ENCODE measurements around the gene MPHOSPH6. TPM values are rescaled to one million over a fixed set of nuclear protein-coding genes. Genes with fewer than 3 reads are reported as not detected.

The MPHOSPH6 gene
- total RNA-seq, 1 donor from 2014 or later: 111 TPM

DNA sequence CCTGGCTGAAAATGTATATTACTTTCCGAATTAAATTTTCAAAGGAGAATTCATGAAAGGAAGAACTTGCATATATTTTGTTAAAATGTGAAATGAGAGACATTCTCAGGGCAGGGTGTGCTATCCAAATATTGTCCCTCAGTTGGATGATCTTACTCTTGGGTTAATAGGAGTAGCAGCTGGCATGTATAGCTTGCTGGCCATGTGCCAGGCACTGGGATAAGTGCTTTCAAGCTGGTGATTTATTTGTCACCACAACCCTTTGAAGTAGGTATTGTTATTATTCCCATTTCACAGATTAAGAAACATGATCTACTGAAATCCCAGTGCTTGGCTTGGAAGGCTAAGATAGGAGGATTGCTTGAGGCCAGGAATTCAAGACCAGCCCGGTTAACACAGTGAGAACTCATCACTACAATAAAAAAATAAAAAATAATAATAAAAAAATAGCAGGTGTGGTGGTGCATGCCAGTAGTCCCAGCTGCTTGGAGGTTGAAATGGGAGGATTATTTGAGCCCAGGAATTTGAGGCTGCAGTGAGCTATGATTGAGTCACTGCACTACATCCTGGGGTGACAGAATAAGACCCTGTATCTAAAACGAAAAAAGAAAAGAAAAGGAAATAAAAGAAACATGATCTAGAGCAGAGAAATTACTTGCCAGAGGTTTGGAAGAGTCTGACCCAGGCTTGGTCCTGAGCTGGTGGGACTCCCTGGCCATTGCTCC, 11.6 kb upstream of the MPHOSPH6 start:
- peaks cover 6% of the 10 kb centered on the region for H3K4me1 Mint-ChIP-seq

DNA sequence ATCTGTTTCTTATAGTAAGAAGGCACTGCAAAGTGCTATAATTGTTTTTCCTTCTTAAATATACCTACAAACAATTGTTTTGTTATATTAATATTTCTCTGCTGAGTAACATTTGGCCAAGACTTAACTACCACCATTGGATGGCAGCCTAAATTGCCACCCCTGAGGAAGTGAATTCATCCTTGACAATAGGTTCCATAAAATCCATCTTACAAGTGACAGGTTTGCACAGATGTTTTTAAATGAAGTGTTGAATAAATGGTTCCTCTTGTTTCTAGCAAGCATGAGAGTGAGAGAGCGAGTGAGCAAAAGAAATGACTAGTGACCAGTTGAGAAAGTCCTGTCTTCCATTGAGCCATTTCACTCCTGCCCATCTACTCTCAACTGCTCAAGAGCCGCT, 8.3 kb upstream of the MPHOSPH6 start:
- H3K4me2 ChIP-seq: no peak overlapping the region
- Mint-ChIP-seq H3K27me3 (ENCODE audit: insufficient read depth, low read depth) (no peaks in the 10 kb centered on the region), H3K27ac (no peak overlapping the region)

More for the DNA sequence above, 11.6 kb upstream of the MPHOSPH6 start:
- no peaks in the 10 kb centered on the region for H3K27me3 Mint-ChIP-seq (ENCODE audit: insufficient read depth, low read depth)
- Histone ChIP-seq H3K4me1 (peaks cover 6% of the 10 kb centered on the region), H3K27ac (no peak overlapping the region), H3K4me3 (no peak overlapping the region), H3K9me3 (ENCODE audit: low read depth) (no peaks in the 10 kb centered on the region), H4K20me1 (ENCODE audit: low read depth) (no peaks in the 10 kb centered on the region), H3K27me3 (peaks cover 17% of the 10 kb centered on the region), H3K4me2 (no peak overlapping the region), H3F3A (ENCODE audit: low read depth) (no peaks in the 10 kb centered on the region), H3K9ac (no peak overlapping the region), H2AFZ (replicated peaks) (peak overlapping the region; percentile 21), H3K79me2 (ENCODE audit: low read depth) (no peaks in the 10 kb centered on the region), H3K36me3 (no peaks in the 10 kb centered on the region)
- H3K9me3 Mint-ChIP-seq: no peaks in the 10 kb centered on the region
- TF ChIP-seq EZH2 (IDR thresholded peaks at IDR 0.05) (no peak), EZH2phosphoT487 (IDR thresholded peaks at IDR 0.05) (no peak)
- TF ChIP-seq, protein P1, sequence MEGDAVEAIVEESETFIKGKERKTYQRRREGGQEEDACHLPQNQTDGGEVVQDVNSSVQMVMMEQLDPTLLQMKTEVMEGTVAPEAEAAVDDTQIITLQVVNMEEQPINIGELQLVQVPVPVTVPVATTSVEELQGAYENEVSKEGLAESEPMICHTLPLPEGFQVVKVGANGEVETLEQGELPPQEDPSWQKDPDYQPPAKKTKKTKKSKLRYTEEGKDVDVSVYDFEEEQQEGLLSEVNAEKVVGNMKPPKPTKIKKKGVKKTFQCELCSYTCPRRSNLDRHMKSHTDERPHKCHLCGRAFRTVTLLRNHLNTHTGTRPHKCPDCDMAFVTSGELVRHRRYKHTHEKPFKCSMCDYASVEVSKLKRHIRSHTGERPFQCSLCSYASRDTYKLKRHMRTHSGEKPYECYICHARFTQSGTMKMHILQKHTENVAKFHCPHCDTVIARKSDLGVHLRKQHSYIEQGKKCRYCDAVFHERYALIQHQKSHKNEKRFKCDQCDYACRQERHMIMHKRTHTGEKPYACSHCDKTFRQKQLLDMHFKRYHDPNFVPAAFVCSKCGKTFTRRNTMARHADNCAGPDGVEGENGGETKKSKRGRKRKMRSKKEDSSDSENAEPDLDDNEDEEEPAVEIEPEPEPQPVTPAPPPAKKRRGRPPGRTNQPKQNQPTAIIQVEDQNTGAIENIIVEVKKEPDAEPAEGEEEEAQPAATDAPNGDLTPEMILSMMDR (IDR thresholded peaks at IDR 0.05): no peak
- H3K36me3 Mint-ChIP-seq: no peaks in the 10 kb centered on the region
- H3K27ac Mint-ChIP-seq: no peak overlapping the region
- DNase-seq (ENCODE audit: low spot score): no peak
- H3K4me3 Mint-ChIP-seq: no peak overlapping the region

DNA sequence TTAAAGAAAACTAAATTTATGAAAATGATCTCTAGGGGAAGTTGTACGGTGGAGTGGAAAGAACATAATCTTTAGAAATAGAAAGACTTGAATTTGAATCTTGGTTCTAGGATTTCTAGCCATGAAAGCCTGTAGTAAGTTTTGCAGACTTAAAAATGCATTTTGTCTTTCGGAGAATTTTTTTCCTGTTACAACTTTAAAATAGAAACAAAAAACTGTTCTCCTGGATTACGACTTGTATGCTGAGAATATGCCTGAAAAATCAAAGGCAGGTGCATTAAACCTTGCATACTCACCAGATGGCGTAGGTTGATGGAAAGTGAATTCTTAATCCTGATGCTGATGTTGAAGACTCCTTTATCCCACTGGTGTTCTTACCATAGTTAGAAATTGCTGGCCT, 7.5 kb upstream of the MPHOSPH6 start:
- H3K36me3 Mint-ChIP-seq: no peaks in the 10 kb centered on the region
- Histone ChIP-seq H3K4me1 (peaks cover 6% of the 10 kb centered on the region), H3F3A (ENCODE audit: low read depth) (no peaks in the 10 kb centered on the region), H3K9me3 (ENCODE audit: low read depth) (no peaks in the 10 kb centered on the region), H3K79me2 (ENCODE audit: low read depth) (no peaks in the 10 kb centered on the region), H4K20me1 (ENCODE audit: low read depth) (no peaks in the 10 kb centered on the region), H2AFZ (replicated peaks) (no peak overlapping the region), H3K4me2 (no peak overlapping the region), H3K9ac (no peak overlapping the region), H3K36me3 (no peaks in the 10 kb centered on the region), H3K4me3 (no peak overlapping the region), H3K27me3 (peaks cover 42% of the 10 kb centered on the region), H3K27ac (no peak overlapping the region)
- H3K4me1 Mint-ChIP-seq: peaks cover 6% of the 10 kb centered on the region
- no peaks in the 10 kb centered on the region for H3K27me3 Mint-ChIP-seq (ENCODE audit: insufficient read depth, low read depth)
- H3K27ac Mint-ChIP-seq: no peak overlapping the region
- H3K9me3 Mint-ChIP-seq: peaks cover 2% of the 10 kb centered on the region
- H3K4me3 Mint-ChIP-seq: no peak overlapping the region
- DNase-seq (ENCODE audit: low spot score): no peak
- TF ChIP-seq EZH2 (IDR thresholded peaks at IDR 0.05) (no peak), EZH2phosphoT487 (IDR thresholded peaks at IDR 0.05) (no peak)
- TF ChIP-seq, protein P1 (IDR thresholded peaks at IDR 0.05): no peak

More for the DNA sequence above, 8.3 kb upstream of the MPHOSPH6 start:
- Mint-ChIP-seq H3K9me3 (no peaks in the 10 kb centered on the region), H3K4me1 (peaks cover 6% of the 10 kb centered on the region), H3K36me3 (no peaks in the 10 kb centered on the region), H3K4me3 (no peak overlapping the region)
- no peak for DNase-seq (ENCODE audit: low spot score)
- no peak overlapping the region for H3K9ac ChIP-seq
- H3F3A ChIP-seq (ENCODE audit: low read depth): no peaks in the 10 kb centered on the region
- no peaks in the 10 kb centered on the region for H3K36me3 ChIP-seq
- no peak for TF ChIP-seq EZH2 (IDR thresholded peaks at IDR 0.05)
- no peak for TF ChIP-seq EZH2phosphoT487 (IDR thresholded peaks at IDR 0.05)
- TF ChIP-seq, protein P1 (IDR thresholded peaks at IDR 0.05): no peak
- H3K79me2 ChIP-seq (ENCODE audit: low read depth): no peaks in the 10 kb centered on the region
- peaks cover 34% of the 10 kb centered on the region for H3K27me3 ChIP-seq
- H3K4me3 ChIP-seq: no peak overlapping the region
- no peak overlapping the region for H3K27ac ChIP-seq
- no peaks in the 10 kb centered on the region for H3K9me3 ChIP-seq (ENCODE audit: low read depth)
- H2AFZ ChIP-seq (replicated peaks): no peak overlapping the region
- H4K20me1 ChIP-seq (ENCODE audit: low read depth): no peaks in the 10 kb centered on the region
- H3K4me1 ChIP-seq: peaks cover 6% of the 10 kb centered on the region

Data from neural progenitor cell (in vitro differentiated cells).